OCI-LY7 (cell line): ENCODE data around the gene MROH2A.
"Not testable (repeated sequence)": the region's sequence is repeated elsewhere in the genome, so short reads cannot be mapped to it uniquely, and the experiment has no call there.

ENCODE experiments used
- CTCF ChIP-seq: fragments of 200-600 bp; sonication (generic); conservative IDR thresholded peaks from 2 replicates; pipeline ENCODE4 v1.5.1; 2014; ENCODE audit warnings: mild to moderate bottlenecking, antibody characterized with exemption, low read length, moderate library complexity, mixed read lengths
- EZH2phosphoT487 ChIP-seq: fragments of 200-600 bp; sonication (generic); IDR thresholded peaks from 2 replicates; pipeline ENCODE4 v1.6.1; 2018; ENCODE audit warnings: low read depth, borderline replicate concordance, mild to moderate bottlenecking, mixed run types, antibody characterized with exemption, low read length, moderate library complexity, mixed read lengths

- not testable (repeated sequence) for TF ChIP-seq CTCF, EZH2phosphoT487
These were observed 27.4 kb upstream of the MROH2A start for GRCh38 chr2:233750689-233751088.
